GM04504 (cell line): Measurements from ENCODE around the gene CYTH4.
"Not testable (repeated sequence)": the region's sequence is repeated elsewhere in the genome, so short reads cannot be mapped to it uniquely, and the experiment has no call there.

Experiments used
- DNase-seq: peaks from one replicate; pipeline ENCODE4 v3.0.0-alpha.2; 2012; ENCODE audit warnings: low read depth

The CYTH4 gene

GRCh38 chr22:37310075-37310606, 27.8 kb downstream of the CYTH4 start:
- no peak for DNase-seq

- no peak for DNase-seq
Observed at GRCh38 chr22:37310815-37311595, 28.7 kb downstream of the CYTH4 start.

- no peak for DNase-seq
Observed at GRCh38 chr22:37311761-37312312, 29.5 kb downstream of the CYTH4 start.

- no peak for DNase-seq
Observed at GRCh38 chr22:37312549-37313183, 30.4 kb downstream of the CYTH4 start.

- no peak for DNase-seq
Observed at GRCh38 chr22:37313376-37314314, 31.3 kb downstream of the CYTH4 start.

GRCh38 chr22:37314315-37315074, 32.2 kb downstream of the CYTH4 start:
- no peak for DNase-seq

- no peak for DNase-seq
Observed at GRCh38 chr22:37316405-37316804, 34.1 kb downstream of the CYTH4 start.

- DNase-seq, result peak; percentile 73
Observed at GRCh38 chr22:37316875-37317371, 34.6 kb downstream of the CYTH4 start.

GRCh38 chr22:37317698-37318210, 35.4 kb downstream of the CYTH4 start:
- DNase-seq, result no peak

- DNase-seq, result no peak
Observed at GRCh38 chr22:37318364-37319109, 36.2 kb downstream of the CYTH4 start.

GRCh38 chr22:37319469-37319868, 37.2 kb downstream of the CYTH4 start:
- DNase-seq, result no peak

GRCh38 chr22:37320726-37321677, 38.7 kb downstream of the CYTH4 start:
- DNase-seq, result no peak

GRCh38 chr22:37324340-37325038, 42.2 kb downstream of the CYTH4 start:
- DNase-seq, result no peak

GRCh38 chr22:37325039-37325395, 42.7 kb downstream of the CYTH4 start:
- DNase-seq, result no peak

- DNase-seq, result no peak
Observed at GRCh38 chr22:37326726-37327125, 44.4 kb downstream of the CYTH4 start.

GRCh38 chr22:37328017-37328416, 45.7 kb downstream of the CYTH4 start:
- DNase-seq, result peak; percentile 46

- not testable (repeated sequence) for DNase-seq
Observed at GRCh38 chr22:37328538-37329237, 46.4 kb downstream of the CYTH4 start.
